ENCODE measurements around the gene APRT.

APRT gene

GRCh38 chr16:88842806-88843205, 31.1 kb upstream of the APRT start:
- DNase-seq (ENCODE audit: low read depth), result no peak
- TF ChIP-seq CTCF (IDR thresholded peaks at IDR 0.05; ENCODE audit: control insufficient read depth, insufficient read depth, low read depth, low read length, missing control alignments), result no peak
- no peak overlapping the region for H3K4me3 ChIP-seq (ENCODE audit: control insufficient read depth, low read depth, low read length)

- no peak for TF ChIP-seq CTCF (IDR thresholded peaks at IDR 0.05; ENCODE audit: control insufficient read depth, insufficient read depth, low read depth, low read length, missing control alignments)
- DNase-seq (ENCODE audit: low read depth), result no peak
- H3K4me3 ChIP-seq (ENCODE audit: control insufficient read depth, low read depth, low read length), result no peak overlapping the region
These were observed 30.6 kb upstream of the APRT start for GRCh38 chr16:88842308-88842756.

GRCh38 chr16:88841521-88842307, 30.0 kb upstream of the APRT start:
- TF ChIP-seq CTCF (IDR thresholded peaks at IDR 0.05; ENCODE audit: control insufficient read depth, insufficient read depth, low read depth, low read length, missing control alignments), result no peak
- no peak overlapping the region for H3K4me3 ChIP-seq (ENCODE audit: control insufficient read depth, low read depth, low read length)
- no peak for DNase-seq (ENCODE audit: low read depth)

- H3K4me3 ChIP-seq (ENCODE audit: control insufficient read depth, low read depth, low read length), result no peak overlapping the region
- DNase-seq (ENCODE audit: low read depth), result no peak
- TF ChIP-seq CTCF (IDR thresholded peaks at IDR 0.05; ENCODE audit: control insufficient read depth, insufficient read depth, low read depth, low read length, missing control alignments), result no peak
These were observed 29.0 kb upstream of the APRT start for GRCh38 chr16:88840600-88841215.

GRCh38 chr16:88839745-88840599, 28.2 kb upstream of the APRT start:
- no peak for TF ChIP-seq CTCF (IDR thresholded peaks at IDR 0.05; ENCODE audit: control insufficient read depth, insufficient read depth, low read depth, low read length, missing control alignments)
- no peak overlapping the region for H3K4me3 ChIP-seq (ENCODE audit: control insufficient read depth, low read depth, low read length)
- DNase-seq (ENCODE audit: low read depth), result no peak

- no peak overlapping the region for H3K4me3 ChIP-seq (ENCODE audit: control insufficient read depth, low read depth, low read length)
- TF ChIP-seq CTCF (IDR thresholded peaks at IDR 0.05; ENCODE audit: control insufficient read depth, insufficient read depth, low read depth, low read length, missing control alignments), result no peak
These were observed 27.4 kb upstream of the APRT start for GRCh38 chr16:88839026-88839529.

More at GRCh38 chr16:88839026-88839529, 27.4 kb upstream of the APRT start:
- no peak for DNase-seq (ENCODE audit: low read depth)

Data from AG09309 (cell line).